GM21528 (cell line): Measurements from ENCODE around the gene TERT.

ENCODE experiments used
- ATAC-seq: cut with Tn5 transposase; IDR thresholded peaks from one replicate; pipeline ENCODE4 v1.9.1; 2021; ENCODE audit warnings: mild to moderate bottlenecking, moderate library complexity; ENCODE audit not compliant: unreplicated experiment, low FRiP score

Gene TERT

GRCh38 chr5:1222621-1223277 lies 72.1 kb downstream of the TERT start:
- ATAC-seq, result no peak

DNA sequence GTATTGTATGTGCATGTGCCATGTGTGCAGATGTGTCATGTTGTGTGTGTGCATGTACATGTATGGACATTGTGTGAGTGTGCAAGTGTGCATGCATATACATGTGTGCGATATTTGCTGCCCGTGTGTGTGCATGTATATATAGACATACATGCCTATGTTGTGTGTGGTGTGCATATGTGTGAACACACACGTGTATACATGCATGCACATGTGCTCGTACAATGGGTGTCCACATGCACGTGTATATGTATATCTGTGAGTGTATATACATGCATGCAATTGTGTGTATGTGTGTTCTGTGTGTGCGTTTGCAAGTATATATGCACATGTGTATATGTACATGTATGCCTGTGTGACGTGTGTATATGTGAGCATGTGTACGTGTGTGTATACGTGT lies 72.7 kb downstream of the TERT start:
- ATAC-seq, result no peak

DNA sequence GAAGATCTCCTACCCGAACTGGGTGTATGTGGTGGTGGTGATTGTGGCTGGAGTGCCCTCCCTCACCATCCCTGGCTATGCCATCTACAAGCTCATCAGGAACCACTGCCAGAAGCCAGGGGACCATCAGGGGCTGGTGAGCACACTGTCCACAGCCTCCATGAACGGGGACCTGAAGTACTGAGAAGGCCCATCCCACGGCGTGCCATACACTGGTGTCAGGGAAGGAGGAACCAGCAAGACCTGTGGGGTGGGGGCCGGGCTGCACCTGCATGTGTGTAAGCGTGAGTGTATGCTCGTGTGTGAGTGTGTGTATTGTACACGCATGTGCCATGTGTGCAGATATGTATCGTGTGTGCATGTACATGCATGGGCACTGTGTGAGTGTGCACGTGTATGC lies 73.1 kb downstream of the TERT start:
- no peak for ATAC-seq

DNA sequence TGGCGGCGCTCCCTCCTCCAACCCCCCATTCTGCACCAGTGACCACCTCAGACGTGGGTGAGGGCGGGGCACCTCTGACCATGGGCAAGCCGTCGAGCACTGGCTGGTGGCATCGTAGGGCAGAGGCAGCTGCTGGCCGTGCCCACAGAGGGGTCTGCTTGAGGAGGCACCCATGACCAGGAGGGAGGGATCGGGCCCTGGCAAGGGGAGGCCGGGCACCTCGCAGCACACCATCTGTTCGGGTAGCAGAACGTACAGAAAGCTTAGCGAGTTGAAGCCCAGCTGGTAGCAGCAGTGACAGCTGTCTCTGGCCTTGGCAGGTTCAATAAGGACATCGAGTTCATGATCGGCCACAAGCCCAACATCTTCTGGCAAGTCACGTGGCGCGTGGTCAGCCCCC lies 74.0 kb downstream of the TERT start:
- ATAC-seq, result no peak

- ATAC-seq, result no peak
Observed at GRCh38 chr5:1220351-1220750, 74.5 kb downstream of the TERT start.

- ATAC-seq, result no peak
Observed at GRCh38 chr5:1219768-1220100, 75.1 kb downstream of the TERT start.

DNA sequence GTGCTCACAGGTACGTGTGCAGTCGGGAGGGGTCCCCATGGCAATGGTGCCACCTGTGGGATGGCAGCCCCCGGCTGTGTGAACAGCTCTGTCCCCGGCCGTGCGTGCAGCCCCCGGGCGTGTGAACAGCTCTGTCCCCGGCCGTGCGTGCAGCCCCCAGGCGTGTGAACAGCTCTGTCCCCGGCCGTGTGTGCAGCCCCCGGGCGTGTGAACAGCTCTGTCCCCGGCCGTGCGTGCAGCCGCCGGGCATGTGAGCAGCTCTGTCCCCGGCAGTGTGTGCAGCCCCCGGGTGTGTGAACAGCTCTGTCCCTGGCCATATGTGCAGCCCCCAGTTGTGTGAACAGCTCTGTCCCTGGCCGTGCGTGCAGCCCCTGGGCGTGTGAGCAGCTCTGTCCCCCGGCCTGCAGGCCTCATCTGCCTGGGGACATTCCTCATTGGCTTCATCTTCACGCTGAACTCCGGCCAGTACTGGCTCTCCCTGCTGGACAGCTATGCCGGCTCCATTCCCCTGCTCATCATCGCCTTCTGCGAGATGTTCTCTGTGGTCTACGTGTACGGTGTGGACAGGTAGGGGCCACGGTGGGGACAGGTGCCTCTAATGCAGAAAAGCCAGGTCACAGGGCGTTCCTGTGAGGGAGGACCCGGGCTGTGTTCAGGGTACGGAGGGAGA lies 75.6 kb downstream of the TERT start:
- no peak for ATAC-seq

DNA sequence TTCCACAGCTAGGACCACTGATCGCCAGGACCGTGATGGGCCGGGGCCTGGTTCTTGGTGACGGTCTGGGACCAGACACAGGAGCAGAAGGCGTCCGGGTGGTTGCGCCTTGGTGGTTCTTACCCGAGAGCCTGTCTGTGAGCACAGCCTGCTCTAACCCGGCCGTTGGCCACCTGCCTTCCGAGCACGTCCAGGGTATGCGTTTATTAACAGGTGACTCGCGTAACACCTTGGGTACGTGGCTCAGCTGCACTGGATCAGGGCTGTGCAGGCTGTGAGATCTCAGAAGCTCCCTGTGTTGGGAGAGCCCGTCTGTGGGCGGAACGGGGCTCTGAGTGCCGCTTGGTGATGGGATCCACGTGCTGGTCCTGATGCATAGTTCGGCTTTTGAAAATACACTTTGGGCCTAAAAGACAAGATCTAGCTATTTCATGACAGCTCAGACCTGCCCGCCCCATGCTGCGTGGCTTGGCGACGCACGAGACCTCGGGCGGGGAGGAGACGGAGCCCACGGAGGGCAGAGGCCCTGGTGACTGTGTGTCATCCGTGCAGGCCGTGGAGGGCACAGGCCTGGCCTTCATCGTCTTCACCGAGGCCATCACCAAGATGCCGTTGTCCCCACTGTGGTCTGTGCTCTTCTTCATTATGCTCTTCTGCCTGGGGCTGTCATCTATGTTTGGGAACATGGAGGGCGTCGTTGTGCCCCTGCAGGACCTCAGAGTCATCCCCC lies 76.4 kb downstream of the TERT start:
- no peak for ATAC-seq

- ATAC-seq, result no peak
Observed at GRCh38 chr5:1217596-1218206, 77.2 kb downstream of the TERT start.

- ATAC-seq, result no peak
Observed at GRCh38 chr5:1216918-1217295, 78.0 kb downstream of the TERT start.

DNA sequence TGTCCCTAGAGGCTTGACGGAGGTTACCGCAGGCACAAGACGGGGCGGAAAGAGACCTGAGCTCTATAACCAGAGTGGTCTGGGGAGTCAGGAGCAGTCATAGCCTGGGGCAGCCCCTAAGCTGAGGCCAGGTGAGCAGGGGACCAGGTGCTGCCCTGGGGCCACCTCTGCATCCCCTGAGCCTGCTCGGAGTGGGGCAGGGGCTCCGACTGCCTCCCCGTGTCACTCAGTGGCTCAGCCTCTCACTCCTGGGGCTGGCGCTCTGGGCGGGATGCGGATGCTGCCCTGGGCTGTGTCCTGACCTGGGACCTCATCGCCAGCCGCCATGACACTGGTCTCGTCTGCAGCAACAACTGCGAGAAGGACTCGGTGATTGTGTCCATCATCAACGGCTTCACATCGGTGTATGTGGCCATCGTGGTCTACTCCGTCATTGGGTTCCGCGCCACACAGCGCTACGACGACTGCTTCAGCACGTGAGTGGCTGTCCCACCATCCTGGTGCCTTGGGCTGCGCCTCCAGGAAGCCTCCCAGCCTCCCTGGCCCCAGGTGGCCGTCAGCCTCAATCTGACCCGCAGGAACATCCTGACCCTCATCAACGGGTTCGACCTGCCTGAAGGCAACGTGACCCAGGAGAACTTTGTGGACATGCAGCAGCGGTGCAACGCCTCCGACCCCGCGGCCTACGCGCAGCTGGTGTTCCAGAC lies 78.5 kb downstream of the TERT start:
- ATAC-seq, result no peak

- ATAC-seq, result no peak
Observed at GRCh38 chr5:1215320-1216096, 79.4 kb downstream of the TERT start.

DNA sequence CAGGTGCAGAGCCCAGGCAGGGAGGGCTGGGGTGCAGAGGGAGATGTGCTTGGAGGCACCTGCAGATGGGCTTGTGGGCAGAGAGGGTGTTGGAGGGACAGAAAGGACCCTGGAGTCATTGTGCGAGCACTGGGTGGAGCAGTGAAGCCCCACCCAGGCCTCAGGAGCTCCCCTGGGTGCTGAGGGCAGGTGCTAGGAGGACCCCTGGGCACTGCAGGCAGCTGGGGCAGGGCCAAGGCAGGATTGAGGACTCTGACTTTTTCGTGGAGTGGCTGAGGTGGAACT lies 80.0 kb downstream of the TERT start:
- no peak for ATAC-seq

- ATAC-seq, result no peak
Observed at GRCh38 chr5:1214163-1214935, 80.5 kb downstream of the TERT start.

DNA sequence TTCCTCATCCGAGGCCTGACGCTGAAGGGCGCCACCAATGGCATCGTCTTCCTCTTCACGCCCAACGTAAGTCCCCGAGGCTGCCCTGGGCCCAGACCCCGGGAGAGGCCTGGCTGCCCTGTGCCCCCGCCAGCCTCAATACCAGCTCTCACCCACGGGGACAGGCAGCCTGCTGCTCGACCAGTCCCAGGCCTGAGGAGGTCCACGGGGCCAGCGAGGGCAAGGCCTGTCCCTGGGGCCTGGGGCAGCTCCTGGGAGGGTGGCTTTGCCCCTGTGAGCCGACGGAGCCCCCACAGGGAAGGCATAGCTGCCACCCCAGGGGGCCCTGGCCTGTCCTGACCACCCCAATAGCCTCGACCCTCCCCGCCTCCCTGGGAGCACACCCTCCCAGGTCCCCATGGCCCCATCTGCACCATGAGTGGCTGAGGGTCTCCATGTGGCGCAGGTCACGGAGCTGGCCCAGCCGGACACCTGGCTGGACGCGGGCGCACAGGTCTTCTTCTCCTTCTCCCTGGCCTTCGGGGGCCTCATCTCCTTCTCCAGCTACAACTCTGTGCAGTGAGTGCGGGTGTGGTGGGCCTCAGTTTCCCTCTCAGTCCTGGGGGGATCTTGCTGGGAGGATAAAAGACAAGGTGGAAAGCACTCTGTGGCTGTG lies 81.2 kb downstream of the TERT start:
- ATAC-seq, result no peak

DNA sequence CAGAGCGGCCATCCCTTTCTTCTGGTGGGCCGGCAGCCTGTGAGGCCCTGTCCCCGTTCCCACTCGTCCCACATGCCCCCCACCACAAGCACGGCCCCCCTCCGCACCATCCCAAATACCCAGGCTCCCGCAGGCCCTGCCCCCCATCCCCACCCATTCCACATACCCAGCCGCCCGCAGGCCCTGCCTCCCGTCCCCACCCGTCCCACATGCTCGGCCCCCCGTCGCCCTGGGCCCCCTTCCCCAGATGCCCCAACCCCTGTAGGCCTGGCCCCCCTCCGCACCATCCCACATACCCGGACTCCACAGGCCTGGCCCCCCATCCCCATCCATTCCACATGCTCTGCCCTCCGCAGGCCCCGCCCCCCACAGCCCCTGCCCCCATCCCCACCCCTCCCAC lies 82.0 kb downstream of the TERT start:
- no peak for ATAC-seq

DNA sequence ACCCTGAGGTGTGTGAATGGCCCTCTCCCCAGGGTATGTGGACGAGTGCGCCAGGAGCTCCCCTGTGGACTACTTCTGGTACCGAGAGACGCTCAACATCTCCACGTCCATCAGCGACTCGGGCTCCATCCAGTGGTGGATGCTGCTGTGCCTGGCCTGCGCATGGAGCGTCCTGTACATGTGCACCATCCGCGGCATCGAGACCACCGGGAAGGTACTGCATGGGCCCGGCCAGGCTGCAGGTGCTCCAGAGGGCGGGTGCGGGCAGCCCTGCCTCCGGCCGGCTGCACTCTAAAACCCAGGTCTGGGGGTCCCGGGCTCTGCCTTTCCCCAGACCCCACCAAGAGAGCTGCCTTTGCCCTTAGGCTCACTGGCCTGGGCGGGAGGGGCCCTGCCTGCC lies 82.6 kb downstream of the TERT start:
- ATAC-seq, result no peak

DNA sequence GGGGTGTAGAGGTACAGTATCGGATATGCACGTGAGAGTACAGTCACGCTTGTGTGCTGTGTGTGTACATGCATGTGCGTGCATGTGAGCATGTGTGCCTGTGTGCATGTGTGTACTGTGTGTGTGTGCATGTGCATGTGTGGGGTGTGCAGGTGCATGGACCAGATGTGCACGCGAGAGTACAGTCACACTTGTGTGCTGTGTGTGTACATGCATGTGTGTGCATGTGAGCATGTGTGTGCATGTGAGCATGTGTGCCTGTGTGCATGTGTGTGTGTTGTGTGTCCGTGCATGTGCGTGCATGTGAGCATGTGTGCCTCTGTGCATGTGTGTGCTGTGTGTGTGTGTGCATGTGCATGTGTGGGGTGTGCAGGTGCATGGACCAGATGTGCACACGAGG lies 83.2 kb downstream of the TERT start:
- ATAC-seq, result no peak

- ATAC-seq, result no peak
Observed at GRCh38 chr5:1210832-1211251, 84.0 kb downstream of the TERT start.
